ENCODE data around the gene SLC17A9.

- TF ChIP-seq EZH2 (IDR thresholded peaks at IDR 0.05; ENCODE audit: insufficient read depth, poor library complexity, severe bottlenecking) (no peak), EZH2phosphoT487 (IDR thresholded peaks at IDR 0.05; ENCODE audit: insufficient read depth, low read depth) (no peak)
These were observed 7.5 kb downstream of the SLC17A9 start for GRCh38 chr20:62959998-62960436.
